ENCODE results near the gene FTCD. TPM values are rescaled to one million over a fixed set of nuclear protein-coding genes. Genes with fewer than 3 reads are reported as not detected.

The FTCD gene
- total and polyA plus RNA-seq, 2 donors (not counting 3 experiments of a cell fraction or from before 2014, with no cell fraction given) = 0.06 to 1.2 TPM

- H2AFZ ChIP-seq (ENCODE audit: low read depth, low read length) = no peak overlapping the region
- FAIRE-seq = no peak
- dilution Hi-C loops (cut with MboI; ENCODE audit: extremely low pct_ligation_motif_present, low sequenced_read_pairs) = no loop called here
Observed at GRCh38 chr21:46113497-46114176, 41.7 kb downstream of the FTCD start.

GRCh38 chr21:46112725-46113215 is 42.6 kb downstream of the FTCD start:
- intact Hi-C loops (cut with micrococcal nuclease) = no loop called here
- no peak overlapping the region for H3K9ac ChIP-seq (replicated peaks; ENCODE audit: extremely low read depth, insufficient read depth, low read length)
- no peak overlapping the region for H2AFZ ChIP-seq (ENCODE audit: low read depth, low read length)
- H3K27ac ChIP-seq (ENCODE audit: insufficient read depth, low read depth, low read length) = no peak overlapping the region
- DNase-seq (ENCODE audit: low read depth, low spot score) (no peak), FAIRE-seq (no peak)
- H3K27me3 ChIP-seq (ENCODE audit: control insufficient read depth in 2 of 2, insufficient read depth in 2 of 2, low read length in 2 of 2) = no peaks in the 10 kb centered on the region
- no peaks in the 10 kb centered on the region for H3K36me3 ChIP-seq (ENCODE audit: control insufficient read depth in 2 of 2, extremely low read depth in 1 of 2, insufficient read depth in 2 of 2, low read length in 2 of 2)
- BruUV-seq (replicated peaks) = no TSS peak
- no peaks in the 10 kb centered on the region for H4K20me1 ChIP-seq (replicated peaks; ENCODE audit: control insufficient read depth, extremely low read depth, insufficient read depth, low read length)
- no peak overlapping the region for H3K4me2 ChIP-seq (ENCODE audit: insufficient read depth, low read length)
- dilution Hi-C loops (cut with MboI; ENCODE audit: extremely low pct_ligation_motif_present, low sequenced_read_pairs) = no loop called here
- POLR2A ChIA-PET = no interaction called here
- H3K4me1 ChIP-seq (ENCODE audit: control insufficient read depth, extremely low read depth, insufficient read depth, low read length) = no peaks in the 10 kb centered on the region
- CTCF ChIA-PET = interaction anchor here (1.2 kb wide), 1 partner anchor 31 kb away, joined by 4 read pairs; no protein-coding TSS in a partner anchor
- no peak for TF ChIP-seq EZH2 (IDR thresholded peaks at IDR 0.05; ENCODE audit: borderline replicate concordance, low read depth, low read length, severe bottlenecking)
- no peak for TF ChIP-seq POLR2AphosphoS5 (IDR thresholded peaks at IDR 0.05; ENCODE audit: insufficient read depth, low read depth, low read length)
- no peak for TF ChIP-seq MYC (IDR thresholded peaks at IDR 0.05; ENCODE audit: low read depth, low read length)
- no peak for TF ChIP-seq FOS (IDR thresholded peaks at IDR 0.05; ENCODE audit: borderline replicate concordance, insufficient read depth, low read length)
- TF ChIP-seq MAX (IDR thresholded peaks at IDR 0.05; ENCODE audit: insufficient read depth, insufficient read length) = no peak
- no peak for TF ChIP-seq CTCF (IDR thresholded peaks at IDR 0.05; ENCODE audit: extremely low read depth in 1 of 2, insufficient read depth in 1 of 2, low read depth in 1 of 2, low read length in 2 of 2)
- TF ChIP-seq GATA2 (IDR thresholded peaks at IDR 0.05; ENCODE audit: insufficient read depth, insufficient read length, low read depth, low read length) = no peak
- no peak for TF ChIP-seq JUN (IDR thresholded peaks at IDR 0.05; ENCODE audit: borderline replicate concordance, insufficient read depth, insufficient read length, low read depth)
- TF ChIP-seq POLR2A (IDR thresholded peaks at IDR 0.05; ENCODE audit: low read depth, low read length) = no peak
- H3K9me3 ChIP-seq (replicated peaks; ENCODE audit: control insufficient read depth, insufficient read depth, low read length) = no peaks in the 10 kb centered on the region
- no peak overlapping the region for H3K4me3 ChIP-seq (replicated peaks in 1 of 3; ENCODE audit: insufficient read depth in 1 of 3, low read depth in 1 of 3, low read length in 3 of 3)
- H3K79me2 ChIP-seq (ENCODE audit: control insufficient read depth, insufficient read depth, low read length) = no peaks in the 10 kb centered on the region
- no peaks in the 10 kb centered on the region for H3K9me1 ChIP-seq (replicated peaks; ENCODE audit: control insufficient read depth, extremely low read depth, insufficient read depth, low read length)

More at GRCh38 chr21:46113497-46114176, 41.7 kb downstream of the FTCD start:
- intact Hi-C loops (cut with micrococcal nuclease) = no loop called here
- H3K36me3 ChIP-seq (ENCODE audit: control insufficient read depth in 2 of 2, extremely low read depth in 1 of 2, insufficient read depth in 2 of 2, low read length in 2 of 2) = no peaks in the 10 kb centered on the region
- ChIA-PET POLR2A (no interaction called here), CTCF (interaction anchor here (1.5 kb wide), 1 partner anchor 30 kb away, joined by 3 read pairs; no protein-coding TSS in a partner anchor)
- BruUV-seq (replicated peaks) = no TSS peak
- no peaks in the 10 kb centered on the region for H3K4me1 ChIP-seq (ENCODE audit: control insufficient read depth, extremely low read depth, insufficient read depth, low read length)
- no peak overlapping the region for H3K4me3 ChIP-seq (replicated peaks in 1 of 3; ENCODE audit: insufficient read depth in 1 of 3, low read depth in 1 of 3, low read length in 3 of 3)
- H3K27me3 ChIP-seq (ENCODE audit: control insufficient read depth in 2 of 2, insufficient read depth in 2 of 2, low read length in 2 of 2) = no peaks in the 10 kb centered on the region
- no peak overlapping the region for H3K4me2 ChIP-seq (ENCODE audit: insufficient read depth, low read length)
- H3K79me2 ChIP-seq (ENCODE audit: control insufficient read depth, insufficient read depth, low read length) = no peaks in the 10 kb centered on the region
- no peaks in the 10 kb centered on the region for H3K9me3 ChIP-seq (replicated peaks; ENCODE audit: control insufficient read depth, insufficient read depth, low read length)
- no peak overlapping the region for H3K27ac ChIP-seq (ENCODE audit: insufficient read depth, low read depth, low read length)
- TF ChIP-seq MYC (IDR thresholded peaks at IDR 0.05; ENCODE audit: low read depth, low read length) (no peak), POLR2A (IDR thresholded peaks at IDR 0.05; ENCODE audit: low read depth, low read length) (no peak), POLR2AphosphoS5 (IDR thresholded peaks at IDR 0.05; ENCODE audit: insufficient read depth, low read depth, low read length) (no peak)
- H4K20me1 ChIP-seq (replicated peaks; ENCODE audit: control insufficient read depth, extremely low read depth, insufficient read depth, low read length) = no peaks in the 10 kb centered on the region
- H3K9ac ChIP-seq (replicated peaks; ENCODE audit: extremely low read depth, insufficient read depth, low read length) = no peak overlapping the region
- no peak for DNase-seq (ENCODE audit: low read depth, low spot score)
- no peaks in the 10 kb centered on the region for H3K9me1 ChIP-seq (replicated peaks; ENCODE audit: control insufficient read depth, extremely low read depth, insufficient read depth, low read length)

Measured in endothelial cell of umbilical vein (primary cell).